DMS79 (cell line): ENCODE results near the gene PDZD2.
"Not testable (repeated sequence)": the region's sequence is repeated elsewhere in the genome, so short reads cannot be mapped to it uniquely, and the experiment has no call there.

Experiments used
- DNase-seq: peaks from one replicate; lab custom pipeline; 2025; lab: John Stamatoyannopoulos, UW

PDZD2 gene

GRCh38 chr5:31935496-31936369 lies 296.8 kb downstream of the PDZD2 start:
- peak; percentile 64 for DNase-seq

DNA sequence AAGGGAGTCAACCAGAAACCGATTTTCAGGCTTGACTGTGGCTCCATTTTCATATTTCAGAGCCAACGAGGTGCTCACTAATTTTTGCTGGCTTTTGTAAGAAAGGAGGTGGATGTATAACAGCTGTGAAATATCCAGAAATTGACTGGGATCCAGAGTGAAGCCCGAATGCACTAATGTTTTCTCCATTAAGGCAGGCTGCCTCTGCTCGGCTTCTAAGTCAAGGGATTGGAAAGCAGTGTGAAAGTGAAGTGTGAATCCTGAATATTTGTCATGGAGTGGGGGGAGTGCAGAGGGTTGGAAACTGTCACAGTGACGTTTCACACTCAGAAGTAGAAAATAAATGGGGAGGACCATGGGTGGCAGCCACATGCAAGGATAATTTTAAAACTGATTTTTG lies 297.8 kb downstream of the PDZD2 start:
- DNase-seq, result no peak

DNA sequence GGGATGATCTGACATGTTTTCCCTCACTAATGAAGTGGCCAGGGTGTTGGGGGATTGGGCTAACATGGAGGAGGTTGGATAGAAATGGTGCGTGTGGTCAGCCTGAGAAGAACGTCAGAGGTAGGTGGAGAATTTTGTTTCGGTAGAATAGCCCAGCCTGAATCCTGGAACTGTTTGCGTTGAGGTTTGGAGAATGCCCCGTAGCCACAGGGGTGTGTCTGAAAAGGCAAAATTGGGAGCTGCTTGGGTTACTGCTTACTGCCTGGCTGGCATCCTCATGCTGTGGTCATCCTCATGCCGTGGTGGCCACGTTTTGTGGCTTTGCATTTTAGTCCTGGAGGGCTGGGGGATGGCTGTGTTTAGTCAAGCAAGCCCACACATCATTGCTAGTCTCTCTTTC lies 298.3 kb downstream of the PDZD2 start:
- DNase-seq, result no peak

- DNase-seq, result no peak
Observed at GRCh38 chr5:31937703-31938102, 298.8 kb downstream of the PDZD2 start.

DNA sequence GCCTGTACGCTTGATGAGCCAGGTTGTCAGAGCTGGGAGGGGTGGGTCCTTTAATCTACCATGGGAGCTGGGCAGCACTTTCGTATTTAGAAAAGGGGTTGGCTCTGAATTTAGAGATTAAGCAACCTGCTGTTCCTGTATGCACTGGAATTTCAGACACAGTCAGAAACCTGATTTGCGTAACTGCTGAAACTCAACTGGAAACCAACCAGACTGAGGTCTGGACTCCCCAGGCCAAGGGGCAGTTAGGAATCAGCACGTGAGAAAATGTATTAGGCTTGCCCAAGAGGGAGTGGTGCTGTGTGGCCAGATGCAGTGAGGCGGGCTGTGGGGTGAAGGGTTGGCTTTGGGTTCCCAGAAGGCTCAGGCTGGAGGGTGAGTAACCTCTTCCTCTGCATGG lies 300.2 kb downstream of the PDZD2 start:
- DNase-seq, result no peak

- DNase-seq, result no peak
Observed at GRCh38 chr5:31941151-31941755, 302.3 kb downstream of the PDZD2 start.

GRCh38 chr5:31942546-31942945 lies 303.6 kb downstream of the PDZD2 start:
- no peak for DNase-seq

GRCh38 chr5:31944684-31945445 lies 305.9 kb downstream of the PDZD2 start:
- no peak for DNase-seq

GRCh38 chr5:31948006-31948405 lies 309.1 kb downstream of the PDZD2 start:
- no peak for DNase-seq

GRCh38 chr5:31952067-31952466 lies 313.1 kb downstream of the PDZD2 start:
- no peak for DNase-seq

- no peak for DNase-seq
Observed at GRCh38 chr5:31954091-31954490, 315.2 kb downstream of the PDZD2 start.

- DNase-seq, result no peak
Observed at GRCh38 chr5:31957151-31957550, 318.2 kb downstream of the PDZD2 start.

- DNase-seq, result no peak
Observed at GRCh38 chr5:31962351-31962751, 323.4 kb downstream of the PDZD2 start.

DNA sequence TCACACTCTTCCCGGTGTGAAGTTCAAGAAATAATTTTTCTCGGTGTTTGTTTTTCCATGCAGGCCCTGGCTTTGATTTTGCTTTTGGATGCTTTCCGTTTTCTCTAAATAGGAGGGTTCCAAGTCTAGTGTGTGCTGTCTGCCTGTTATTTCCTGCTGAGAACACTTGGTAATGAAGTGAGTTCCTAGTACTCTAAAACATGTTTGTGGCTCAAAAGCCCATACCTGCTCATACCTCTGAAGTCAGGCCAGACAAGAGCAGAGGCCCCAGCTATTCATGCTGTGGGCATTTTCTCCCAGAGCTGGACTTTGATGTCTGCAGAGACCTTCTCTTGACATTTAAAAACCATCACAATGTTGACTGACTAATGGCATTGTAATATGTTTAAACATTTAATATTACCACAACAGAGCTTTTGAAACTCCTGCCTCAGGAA lies 324.0 kb downstream of the PDZD2 start:
- no peak for DNase-seq

GRCh38 chr5:31963358-31964006 lies 324.6 kb downstream of the PDZD2 start:
- no peak for DNase-seq

DNA sequence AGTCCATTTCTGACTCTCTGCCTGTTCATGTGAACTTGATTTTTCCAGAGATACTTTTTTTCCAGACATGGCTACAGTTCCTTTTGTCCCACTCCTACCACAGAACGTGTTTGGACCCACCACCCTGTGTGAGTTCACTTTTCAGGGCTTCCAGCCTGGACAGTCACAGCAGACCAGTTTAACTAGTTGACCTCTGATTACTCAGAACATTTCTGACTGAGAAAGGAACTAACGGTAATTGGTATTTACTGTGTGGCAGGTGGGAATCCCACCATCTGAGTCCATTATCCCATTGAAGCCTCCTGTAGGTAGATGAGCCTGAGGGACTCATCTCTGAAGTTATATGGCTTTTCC lies 325.1 kb downstream of the PDZD2 start:
- DNase-seq, result no peak

DNA sequence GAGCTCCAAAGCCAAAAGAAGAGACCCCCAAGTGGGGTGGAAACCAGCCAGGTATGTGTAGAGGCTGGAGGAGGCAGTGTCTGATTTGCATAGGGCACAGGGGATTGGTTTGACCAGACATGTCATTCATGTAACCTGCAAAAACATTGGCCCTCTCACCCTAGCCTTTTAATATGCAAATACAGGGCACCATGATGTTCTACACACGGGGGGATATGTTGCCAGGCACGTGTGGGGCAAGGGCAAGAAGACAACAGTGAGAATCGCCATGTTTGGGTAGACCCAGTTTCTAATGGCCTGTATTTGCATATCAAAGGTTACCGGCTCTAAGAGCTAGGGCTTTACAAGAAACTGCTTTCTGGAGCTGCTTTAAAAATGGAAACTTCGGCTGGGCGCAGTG lies 326.3 kb downstream of the PDZD2 start:
- DNase-seq, result no peak

DNA sequence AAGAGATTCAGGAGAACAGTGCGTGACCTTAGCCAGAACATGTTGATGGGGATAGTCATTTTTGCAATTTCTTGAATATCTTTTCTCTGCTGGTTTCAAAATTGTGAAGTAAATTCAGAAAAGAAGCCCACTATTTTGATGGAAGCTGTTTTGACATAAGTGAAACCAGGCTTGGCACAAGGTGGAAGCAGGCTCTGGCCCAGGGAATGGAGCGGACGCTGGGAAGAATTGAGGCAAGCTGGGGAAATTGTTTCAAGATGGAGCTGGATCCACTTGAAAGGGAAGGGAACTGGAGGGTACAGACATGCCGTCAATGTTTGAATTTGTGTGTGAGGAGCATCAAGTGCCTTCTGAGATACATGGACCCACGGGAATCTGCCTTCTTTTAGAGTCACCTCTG lies 328.0 kb downstream of the PDZD2 start:
- no peak for DNase-seq

DNA sequence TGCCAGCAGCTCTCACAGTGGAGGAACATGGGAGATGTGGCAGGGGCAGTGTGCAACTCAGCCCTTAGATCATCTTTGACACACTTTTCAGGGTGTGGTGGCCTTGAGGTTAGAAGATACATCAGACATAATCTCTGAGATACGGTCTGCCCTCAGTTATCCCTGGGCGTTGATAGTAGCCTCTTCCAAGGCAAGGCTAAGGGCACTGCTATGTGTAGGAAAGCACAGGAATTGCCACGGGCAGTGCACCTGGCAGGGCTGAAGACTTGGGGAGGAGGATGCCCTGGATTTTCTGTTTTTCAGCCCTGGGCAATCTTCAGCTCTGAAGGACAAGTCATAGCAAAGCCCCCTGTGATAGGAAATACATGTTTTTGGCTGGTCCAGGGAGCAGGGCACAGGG lies 328.5 kb downstream of the PDZD2 start:
- no peak for DNase-seq

DNA sequence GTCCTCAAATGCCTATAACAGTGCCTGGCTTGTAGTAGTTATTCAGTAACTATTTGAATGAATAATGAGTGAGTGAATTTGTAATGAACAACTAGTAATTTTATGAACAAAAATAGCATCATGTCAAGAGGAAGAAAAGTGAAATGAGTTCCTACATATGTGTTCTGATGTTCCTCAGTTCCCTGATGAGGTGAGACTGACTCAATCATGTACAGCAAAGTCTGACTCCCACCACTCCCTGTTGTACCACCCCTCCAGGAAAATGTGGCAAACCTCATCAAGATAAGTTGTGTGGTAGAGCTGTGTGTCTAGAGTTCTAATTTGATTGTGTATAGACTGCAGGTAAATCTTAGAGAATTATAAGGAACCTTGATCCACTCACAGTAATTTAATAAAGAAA lies 333.6 kb downstream of the PDZD2 start:
- no peak for DNase-seq

DNA sequence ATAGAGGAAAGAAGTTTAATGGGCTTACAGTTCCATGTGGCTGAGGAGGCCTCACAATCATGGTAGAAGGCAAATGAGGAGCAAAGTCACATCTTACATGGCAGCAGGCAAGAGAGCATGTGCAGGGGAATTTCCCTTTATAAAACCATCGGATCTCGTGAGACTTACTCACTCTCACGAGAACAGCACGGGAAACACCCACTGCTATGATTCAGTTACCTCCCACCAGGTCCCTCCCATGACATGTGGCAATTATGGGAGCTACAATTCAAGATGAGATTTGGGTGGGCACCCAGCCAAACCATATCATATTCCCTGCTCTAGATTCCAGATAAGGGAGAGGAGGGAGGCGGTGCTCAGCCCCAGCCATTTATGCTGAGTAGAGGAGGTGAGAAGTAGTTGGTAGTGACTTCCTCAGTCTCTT lies 336.3 kb downstream of the PDZD2 start:
- DNase-seq, result not testable (repeated sequence)

GRCh38 chr5:31976169-31976568 lies 337.2 kb downstream of the PDZD2 start:
- no peak for DNase-seq
